SU-DHL-6 (cell line): ENCODE data around the gene GRK2.
"Not testable (repeated sequence)": the region's sequence is repeated elsewhere in the genome, so short reads cannot be mapped to it uniquely, and the experiment has no call there.

Experiments
- H2AFZ ChIP-seq: fragments of 200-600 bp; sonication (generic); 2 replicates; pipeline ENCODE4 v1.6.1; 2014; ENCODE audit warnings: low read depth, mild to moderate bottlenecking, moderate library complexity, mixed read lengths, antibody characterized with exemption, low read length; ENCODE audit not compliant: severe bottlenecking
- H3F3A ChIP-seq: fragments of 200-600 bp; shearing (Covaris generic); 2 replicates; pipeline ENCODE4 v1.6.0; 2016; ENCODE audit warnings: antibody characterized with exemption, mild to moderate bottlenecking; ENCODE audit not compliant: insufficient read depth
- H3K27ac ChIP-seq: fragments of 200-600 bp; sonication (generic); 2 replicates; pipeline ENCODE4 v1.5.1; 2016; ENCODE audit warnings: low read depth, mild to moderate bottlenecking, low read length, moderate library complexity, mixed read lengths
- H3K27me3 ChIP-seq: fragments of 200-600 bp; sonication (generic), shearing (Covaris generic); 2 replicates; pipeline ENCODE4 v1.6.0; 2014; ENCODE audit warnings: mild to moderate bottlenecking, low read length
- H3K36me3 ChIP-seq: fragments of 200-600 bp; sonication (generic); 2 replicates; pipeline ENCODE4 v1.6.1; 2014; ENCODE audit warnings: mild to moderate bottlenecking, low read length, mixed read lengths
- H3K4me2 ChIP-seq: fragments of 300-600, 200-600 bp; shearing (Covaris generic), sonication (generic); 2 replicates; pipeline ENCODE4 v1.6.0; 2014; ENCODE audit warnings: low read length, low read depth, mild to moderate bottlenecking; ENCODE audit not compliant: poor library complexity, severe bottlenecking
- H3K4me3 ChIP-seq: fragments of 200-600 bp; sonication (generic); 2 replicates; pipeline ENCODE4 v1.5.1; 2014; ENCODE audit warnings: antibody characterized with exemption, low read length, mild to moderate bottlenecking, mixed read lengths; ENCODE audit not compliant: insufficient read depth, poor library complexity, severe bottlenecking
- H3K79me2 ChIP-seq: fragments of 200-600 bp; sonication (generic); 2 replicates; pipeline ENCODE4 v1.6.1; 2014; ENCODE audit warnings: mild to moderate bottlenecking, low read length, moderate library complexity; ENCODE audit not compliant: insufficient read depth
- H3K9ac ChIP-seq: fragments of 200-600 bp; sonication (generic); 2 replicates; pipeline ENCODE4 v1.7.0; 2014; ENCODE audit warnings: mild to moderate bottlenecking, low read length
- H3K9me2 ChIP-seq: fragments of 200-600 bp; sonication (generic); replicated peaks from 2 replicates; pipeline ENCODE4 v1.6.1; 2014; ENCODE audit warnings: low read length; ENCODE audit not compliant: insufficient read depth
- H3K9me3 ChIP-seq: fragments of 200-600 bp; sonication (generic); 2 replicates; pipeline ENCODE4 v1.6.1; 2014; ENCODE audit warnings: low read length, mixed read lengths; ENCODE audit not compliant: insufficient read depth
- H4K20me1 ChIP-seq: fragments of 200-600 bp; sonication (generic); 2 replicates; pipeline ENCODE4 v1.6.1; 2014; ENCODE audit warnings: low read depth, mild to moderate bottlenecking, antibody characterized with exemption, low read length, moderate library complexity, mixed read lengths
- CTCF ChIP-seq: fragments of 200-600 bp; sonication (generic); IDR thresholded peaks from one replicate; pipeline ENCODE4 v1.5.1; 2017; ENCODE audit warnings: antibody characterized with exemption, mild to moderate bottlenecking, low read length, moderate library complexity; ENCODE audit not compliant: insufficient read depth, poor library complexity, severe bottlenecking
- EZH2phosphoT487 ChIP-seq: fragments of 200-600 bp; sonication (generic), shearing (Covaris generic); conservative IDR thresholded peaks from 2 replicates; pipeline ENCODE4 v1.6.1; 2018; ENCODE audit warnings: mild to moderate bottlenecking, antibody characterized with exemption, low read length, moderate library complexity, mixed read lengths

The GRK2 gene

DNA sequence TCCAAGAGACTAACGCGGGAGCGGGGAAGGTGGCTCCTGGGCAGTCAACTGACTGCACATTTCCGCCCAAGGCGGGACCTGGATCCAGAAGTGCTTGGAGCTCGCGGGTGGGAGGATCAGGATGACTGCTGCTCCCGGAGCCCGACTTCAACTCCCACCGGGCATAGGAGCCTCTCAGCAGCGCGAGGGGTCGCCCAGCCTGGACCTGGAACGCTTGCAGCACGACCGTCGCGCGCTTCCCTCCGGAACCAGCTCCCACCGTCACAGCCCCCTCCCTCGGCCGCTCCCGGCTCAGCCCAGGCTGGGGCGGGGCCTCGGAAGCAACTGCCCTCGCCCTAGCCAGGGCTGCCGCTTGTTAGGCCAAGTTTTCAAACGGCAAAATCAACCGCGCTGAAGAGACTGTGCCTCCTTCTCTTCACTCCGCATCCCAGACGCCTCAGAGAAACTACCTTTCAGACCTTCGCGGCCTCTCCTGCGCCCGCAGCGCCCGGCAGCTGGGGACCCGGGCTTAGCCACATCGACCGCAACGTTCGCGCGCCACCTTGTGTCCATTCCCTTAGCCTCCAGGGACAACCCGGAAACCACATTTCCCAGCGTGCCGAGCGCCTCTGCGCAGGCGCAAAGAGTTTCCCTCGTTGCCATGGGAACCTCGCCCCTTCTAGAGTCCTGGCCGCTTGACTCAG is 51.1 kb downstream of the GRK2 start:
- H3K79me2 ChIP-seq, result no peaks in the 10 kb centered on the region
- no peaks in the 10 kb centered on the region for H3K9me3 ChIP-seq
- TF ChIP-seq EZH2phosphoT487, result no peak
- TF ChIP-seq CTCF, result peak; percentile 79
- no peaks in the 10 kb centered on the region for H4K20me1 ChIP-seq
- peak overlapping the region; percentile 88 for H2AFZ ChIP-seq
- H3K27ac ChIP-seq, result peak overlapping the region; percentile 86
- H3K9ac ChIP-seq, result peak overlapping the region; percentile 79
- H3K4me3 ChIP-seq, result peak overlapping the region; percentile 75
- no peaks in the 10 kb centered on the region for H3K9me2 ChIP-seq
- peaks cover 5% of the 10 kb centered on the region; the same call in 1 of the 2 replicates for H3F3A ChIP-seq
- no peaks in the 10 kb centered on the region for H3K27me3 ChIP-seq
- H3K4me2 ChIP-seq, result peak overlapping the region; percentile 84
- H3K36me3 ChIP-seq, result no peaks in the 10 kb centered on the region

- Histone ChIP-seq H3K9me3 (no peaks in the 10 kb centered on the region), H3K79me2 (no peaks in the 10 kb centered on the region), H3F3A (peaks cover 5% of the 10 kb centered on the region; the same call in 1 of the 2 replicates), H2AFZ (peak overlapping the region; percentile 70), H3K9ac (peak overlapping the region; percentile 79), H3K36me3 (no peaks in the 10 kb centered on the region), H4K20me1 (no peaks in the 10 kb centered on the region), H3K27ac (no peak overlapping the region), H3K27me3 (no peaks in the 10 kb centered on the region), H3K9me2 (no peaks in the 10 kb centered on the region), H3K4me2 (peak overlapping the region; percentile 84), H3K4me3 (peak overlapping the region; percentile 75)
- TF ChIP-seq EZH2phosphoT487 (no peak), CTCF (no peak)
These were observed 51.7 kb downstream of the GRK2 start for GRCh38 chr11:67317888-67318555.

DNA sequence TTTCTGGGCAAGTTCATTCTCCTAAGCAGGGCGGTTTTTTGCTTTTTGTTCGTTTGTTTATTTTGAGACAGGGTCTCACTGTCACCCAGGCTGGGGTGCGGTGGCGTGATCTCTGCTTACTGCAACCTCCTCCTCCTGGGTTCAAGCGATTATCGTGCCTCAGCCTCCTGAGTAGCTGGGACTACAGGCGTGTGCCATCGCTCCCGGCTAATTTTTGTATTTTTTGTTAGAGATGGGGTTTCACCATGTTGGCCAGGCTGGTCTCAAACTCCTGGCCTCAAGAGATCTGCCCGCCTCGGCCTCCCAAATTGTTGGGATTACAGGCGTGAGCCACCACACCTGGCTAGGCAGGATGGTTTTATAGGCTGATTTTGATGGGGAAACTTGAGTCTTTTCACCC is 52.6 kb downstream of the GRK2 start:
- not testable (repeated sequence) for H3K4me3 ChIP-seq, H3K9ac ChIP-seq, H3K9me3 ChIP-seq, H3K27me3 ChIP-seq, H3K79me2 ChIP-seq, H3K27ac ChIP-seq, H3K9me2 ChIP-seq, H3K36me3 ChIP-seq, H3F3A ChIP-seq, H2AFZ ChIP-seq, H4K20me1 ChIP-seq
- H3K4me2 ChIP-seq, result peak overlapping the region; percentile 84

GRCh38 chr11:67320011-67320410 is 53.7 kb downstream of the GRK2 start:
- H3K36me3 ChIP-seq, result no peaks in the 10 kb centered on the region
- no peak overlapping the region for H3K27ac ChIP-seq
- no peak overlapping the region for H3K9ac ChIP-seq
- no peak overlapping the region for H2AFZ ChIP-seq
- H3K9me3 ChIP-seq, result no peaks in the 10 kb centered on the region
- peaks cover 4% of the 10 kb centered on the region; the same call in 1 of the 2 replicates for H3F3A ChIP-seq
- no peak for TF ChIP-seq EZH2phosphoT487
- no peaks in the 10 kb centered on the region for H4K20me1 ChIP-seq
- H3K9me2 ChIP-seq, result no peaks in the 10 kb centered on the region
- H3K4me3 ChIP-seq, result no peak overlapping the region
- H3K79me2 ChIP-seq, result no peaks in the 10 kb centered on the region
- no peaks in the 10 kb centered on the region for H3K27me3 ChIP-seq
- no peak overlapping the region for H3K4me2 ChIP-seq
